HCT116 (cell line): Measurements from ENCODE around the gene DUSP2. TPM values are rescaled to one million over a fixed set of nuclear protein-coding genes. Genes with fewer than 3 reads are reported as not detected.

Source experiments
- ATAC-seq: fragments of 200-7000 bp; cut with Tn5 transposase; 2 replicates; pipeline ENCODE4 v1.9.1; 2020; ENCODE audit warnings: mild to moderate bottlenecking, moderate library complexity
- BruUV-seq: library from RNA; stranded (reverse); fragments of 400-500 nt; replicated peaks from 2 replicates; lab custom pipeline; 2021; lab: Mats Ljungman, UMichigan
- CTCF ChIA-PET: fragments of 300-600 bp; sonication (Branson Sonifier 250); formaldehyde crosslinking; loops from one replicate; lab custom pipeline; 2021; ENCODE audit warnings: antibody characterized with exemption; lab: Charles Lee
- POLR2A ChIA-PET: fragments of 300-600, 350-600 bp; sonication (Branson Sonifier 250); formaldehyde crosslinking; loops from one replicate; lab custom pipeline; 2021; ENCODE audit warnings: antibody characterized with exemption; lab: Charles Lee
- RAD21 ChIA-PET, 2 experiments: fragments of 300-600 bp; sonication (Branson Sonifier 250); formaldehyde crosslinking; loops; one replicate each; lab custom pipeline; 2023; ENCODE audit warnings: low total read pairs in 2 of 2; ENCODE audit not compliant: uncharacterized antibody in 2 of 2, unreplicated experiment in 2 of 2, low non-redundant PET in 1 of 2; lab: Charles Lee
- DNase-seq: peaks from one replicate; pipeline ENCODE4 v3.0.0-alpha.2; 2010; ENCODE audit warnings: low read depth, low spot score
- H2AFZ ChIP-seq: fragments of 200-600 bp; shearing (Covaris generic), sonication (generic); 2 replicates; pipeline ENCODE4 v1.6.1; 2017; ENCODE audit warnings: low read depth, mixed run types, mixed read lengths, antibody characterized with exemption, low read length; ENCODE audit not compliant: poor library complexity, severe bottlenecking
- H3K27ac ChIP-seq: 2 replicates; pipeline ENCODE4 v1.5.1; 2012; ENCODE audit warnings: low read depth, low read length
- H3K27me3 ChIP-seq: fragments of 200-600 bp; sonication (generic); 2 replicates; pipeline ENCODE4 v1.6.1; 2016; ENCODE audit warnings: mixed run types, low read length, mixed read lengths; ENCODE audit not compliant: insufficient read depth
- H3K36me3 ChIP-seq, 2 experiments: fragments of 200-500 bp in 1 of 2; fragments of 200-600 bp in 1 of 2; sonication (Bioruptor generic) in 1 of 2; sonication (generic) in 1 of 2; 2 replicates each; pipeline versions ENCODE4 v1.5.1 to v1.6.1; 2014 to 2016; ENCODE audit warnings: low read length in 2 of 2, inconsistent platforms in 1 of 2, mixed read lengths in 1 of 2, mixed run types in 1 of 2; ENCODE audit not compliant: insufficient read depth in 2 of 2, control insufficient read depth in 1 of 2
- H3K4me1 ChIP-seq, 2 experiments: fragments of 200-600 bp in 1 of 2; sonication (generic) in 1 of 2; 2 replicates each; pipeline versions ENCODE4 v1.5.1 to v1.6.1; 2012 to 2017; ENCODE audit warnings: low read length in 2 of 2, inconsistent platforms in 1 of 2, mild to moderate bottlenecking in 1 of 2, mixed read lengths in 1 of 2, mixed run types in 1 of 2, moderate library complexity in 1 of 2; ENCODE audit not compliant: insufficient read depth in 2 of 2, control insufficient read depth in 1 of 2
- H3K4me2 ChIP-seq: fragments of 200-600 bp; sonication (generic); 2 replicates; pipeline ENCODE4 v1.6.1; 2017; ENCODE audit warnings: mixed run types, low read length, mixed read lengths
- H3K4me3 ChIP-seq, 2 experiments: fragments of 200-600 bp in 1 of 2; sonication (generic) in 1 of 2; replicated peaks in 1 of 2; 2 replicates each; pipeline ENCODE4 v1.5.1; 2011 to 2016; ENCODE audit warnings: low read length in 2 of 2, control low read depth in 1 of 2, low read depth in 1 of 2, mild to moderate bottlenecking in 1 of 2, mixed read lengths in 1 of 2, mixed run types in 1 of 2
- H3K79me2 ChIP-seq: fragments of 200-600 bp; sonication (generic); 2 replicates; pipeline ENCODE4 v1.6.1; 2017; ENCODE audit warnings: mild to moderate bottlenecking, mixed run types, low read length, moderate library complexity, mixed read lengths; ENCODE audit not compliant: insufficient read depth
- H3K9ac ChIP-seq: fragments of 200-600 bp; sonication (generic); 2 replicates; pipeline ENCODE4 v1.6.1; 2016; ENCODE audit warnings: low read length, mixed read lengths
- H3K9me2 ChIP-seq: fragments of 200-600 bp; sonication (generic), shearing (Covaris generic); 2 replicates; pipeline ENCODE4 v1.6.1; 2017; ENCODE audit warnings: mixed run types, mild to moderate bottlenecking, moderate library complexity; ENCODE audit not compliant: insufficient read depth
- H3K9me3 ChIP-seq, 2 experiments: fragments of 200-500 bp in 1 of 2; fragments of 200-600 bp in 1 of 2; sonication (Bioruptor generic) in 1 of 2; sonication (generic) in 1 of 2; 2 replicates each; pipeline ENCODE4 v1.6.1; 2014 to 2017; ENCODE audit warnings: low read length in 2 of 2, mixed read lengths in 2 of 2, inconsistent platforms in 1 of 2, low read depth in 1 of 2, mild to moderate bottlenecking in 1 of 2, mixed run types in 1 of 2, moderate library complexity in 1 of 2; ENCODE audit not compliant: control insufficient read depth in 1 of 2, insufficient read depth in 1 of 2
- H4K20me1 ChIP-seq: fragments of 200-600 bp; sonication (generic), shearing (Covaris generic); 2 replicates; pipeline ENCODE4 v1.6.1; 2017; ENCODE audit warnings: mixed run types, mild to moderate bottlenecking, moderate library complexity; ENCODE audit not compliant: insufficient read depth
- CTCF ChIP-seq, 3 experiments: fragments of 200-600 bp in 1 of 3; sonication (generic) in 1 of 3; IDR thresholded peaks in 2 of 3; conservative IDR thresholded peaks in 1 of 3; 2 replicates each; pipeline ENCODE4 v1.5.1; 2012 to 2017; ENCODE audit warnings: low read depth in 2 of 3, low read length in 2 of 3, antibody characterized with exemption in 1 of 3, borderline replicate concordance in 1 of 3, control low read depth in 1 of 3, mild to moderate bottlenecking in 1 of 3, mixed read lengths in 1 of 3, mixed run types in 1 of 3, moderate library complexity in 1 of 3; ENCODE audit not compliant: insufficient read depth in 1 of 3
- REST ChIP-seq: IDR thresholded peaks from 2 replicates; pipeline ENCODE4 v1.6.1; 2012; ENCODE audit warnings: low read depth
- SRF ChIP-seq: IDR thresholded peaks from 2 replicates; pipeline ENCODE4 v1.6.1; 2012; ENCODE audit warnings: low read depth
- ZBTB33 ChIP-seq: IDR thresholded peaks from 2 replicates; pipeline ENCODE4 v1.6.1; 2011; ENCODE audit warnings: mild to moderate bottlenecking, low read length, moderate library complexity; ENCODE audit not compliant: insufficient replicate concordance; ENCODE audit errors: extremely low read depth
- ZFX ChIP-seq: fragments of 450-650 bp; IDR thresholded peaks from 2 replicates; pipeline ENCODE4 v1.6.1; 2017
- intact Hi-C: fragments of 100-400 bp; cut with micrococcal nuclease; formaldehyde crosslinking; loops from 2 replicates; pipeline ENCODE4 v1.10.0; 2022
- total RNA-seq: library from RNA; stranded (reverse); gene quantifications from one replicate; pipeline ENCODE4 v1.2.1, GENCODE V29; 2021; ENCODE audit not compliant: unreplicated experiment

The DUSP2 gene
- total RNA-seq, 1 experiment from 2014 or later, result 24.5 TPM

- H3K27me3 ChIP-seq, result no peaks in the 10 kb centered on the region
- RAD21 ChIA-PET, result no interaction called here
These were observed 9.5 kb upstream of the DUSP2 start for GRCh38 chr2:96154506-96155380.

More at GRCh38 chr2:96154506-96155380, 9.5 kb upstream of the DUSP2 start:
- no peaks in the 10 kb centered on the region for H3K36me3 ChIP-seq
- no peaks in the 10 kb centered on the region for H3K9me2 ChIP-seq
- H2AFZ ChIP-seq, result no peak overlapping the region
- BruUV-seq, result no TSS peak
- no peaks in the 10 kb centered on the region for H3K79me2 ChIP-seq
- no peaks in the 10 kb centered on the region for H3K9me3 ChIP-seq
- POLR2A ChIA-PET, result no interaction called here
- no peaks in the 10 kb centered on the region for H3K4me1 ChIP-seq
- H3K9ac ChIP-seq, result no peak overlapping the region
- H4K20me1 ChIP-seq, result no peaks in the 10 kb centered on the region
- intact Hi-C loops, result no loop called here
- CTCF ChIA-PET, result interaction anchor here (0.6 kb wide), 1 partner anchor 12 kb away, joined by 3 read pairs; no protein-coding TSS in a partner anchor
- no peak overlapping the region for H3K27ac ChIP-seq
- H3K4me2 ChIP-seq, result no peak overlapping the region
- 0 out of 2 replicates have a peak, but pooled peaks have one; percentile 6 for ATAC-seq
- TF ChIP-seq ZBTB33 (no peak), ZFX (no peak), CTCF (IDR thresholded peaks at IDR 0.05 in 2 of 3, conservative IDR thresholded peaks at IDR 0.05 in 1 of 3; ENCODE audit: borderline replicate concordance in 1 of 3, insufficient read depth in 1 of 3, low read depth in 2 of 3, low read length in 2 of 3) (no peak), REST (no peak), SRF (no peak)
- DNase-seq, result no peak
- no peak overlapping the region for H3K4me3 ChIP-seq
